ENCODE results near the gene ARID2. TPM values are rescaled to one million over a fixed set of nuclear protein-coding genes. Genes with fewer than 3 reads are reported as not detected.

The ARID2 gene
- total RNA-seq, 2 experiments from 2014 or later = 33.2 to 33.4 TPM

- H3K27me3 Mint-ChIP-seq = no peaks in the 10 kb centered on the region
- ATAC-seq (no peak), DNase-seq (peak; percentile 43)
- peak overlapping the region; percentile 99 for H3K27ac Mint-ChIP-seq
- peaks cover 28% of the 10 kb centered on the region for H3K4me1 Mint-ChIP-seq (ENCODE audit: low read depth)
- TF ChIP-seq CTCF (IDR thresholded peaks at IDR 0.05) = peak; percentile 89
- peaks cover 15% of the 10 kb centered on the region for H3K36me3 Mint-ChIP-seq (ENCODE audit: low read depth)
- intact Hi-C loops (cut with micrococcal nuclease) = loop anchor here (5.0 kb wide), 2 partner anchors 184 to 261 kb away; no protein-coding TSS in a partner anchor
- no peaks in the 10 kb centered on the region for H3K9me3 Mint-ChIP-seq
- peak overlapping the region; percentile 88 for H3K4me3 Mint-ChIP-seq
- CTCF ChIA-PET = interaction anchor here (0.7 to 9.9 kb wide), 19 partner anchors 8 to 214 kb away, joined by 3 to 119 read pairs (median 5); no protein-coding TSS in a partner anchor
- POLR2A ChIA-PET = interaction anchor here (0.6 to 4.8 kb wide), 10 partner anchors 10 to 265 kb away, joined by 3 to 25 read pairs (median 6); partner anchors contain the start of gene SCAF11
Measured at GRCh38 chr12:45725631-45726602, 3.6 kb upstream of the ARID2 start.

- no peak for TF ChIP-seq CTCF (IDR thresholded peaks at IDR 0.05)
- Mint-ChIP-seq H3K4me1 (ENCODE audit: low read depth) (peaks cover 21% of the 10 kb centered on the region), H3K4me3 (peak overlapping the region; percentile 88), H3K9me3 (no peaks in the 10 kb centered on the region), H3K27ac (peak overlapping the region; percentile 99), H3K36me3 (ENCODE audit: low read depth) (peaks cover 20% of the 10 kb centered on the region), H3K27me3 (no peaks in the 10 kb centered on the region)
- CTCF ChIA-PET = interaction anchor here (0.7 to 9.9 kb wide), 14 partner anchors 9 to 186 kb away, joined by 3 to 119 read pairs (median 6); no protein-coding TSS in a partner anchor
- peak; percentile 30 for DNase-seq
- POLR2A ChIA-PET = interaction anchor here (0.6 to 4.8 kb wide), 13 partner anchors 15 to 509 kb away, joined by 3 to 25 read pairs (median 5); partner anchors contain the start of gene SCAF11
- no peak for ATAC-seq
- intact Hi-C loops (cut with micrococcal nuclease) = loop anchor here (1.0 to 5.0 kb wide), 3 partner anchors 57 to 261 kb away; no protein-coding TSS in a partner anchor
Measured at GRCh38 chr12:45726603-45727300, 2.8 kb upstream of the ARID2 start.

DNA sequence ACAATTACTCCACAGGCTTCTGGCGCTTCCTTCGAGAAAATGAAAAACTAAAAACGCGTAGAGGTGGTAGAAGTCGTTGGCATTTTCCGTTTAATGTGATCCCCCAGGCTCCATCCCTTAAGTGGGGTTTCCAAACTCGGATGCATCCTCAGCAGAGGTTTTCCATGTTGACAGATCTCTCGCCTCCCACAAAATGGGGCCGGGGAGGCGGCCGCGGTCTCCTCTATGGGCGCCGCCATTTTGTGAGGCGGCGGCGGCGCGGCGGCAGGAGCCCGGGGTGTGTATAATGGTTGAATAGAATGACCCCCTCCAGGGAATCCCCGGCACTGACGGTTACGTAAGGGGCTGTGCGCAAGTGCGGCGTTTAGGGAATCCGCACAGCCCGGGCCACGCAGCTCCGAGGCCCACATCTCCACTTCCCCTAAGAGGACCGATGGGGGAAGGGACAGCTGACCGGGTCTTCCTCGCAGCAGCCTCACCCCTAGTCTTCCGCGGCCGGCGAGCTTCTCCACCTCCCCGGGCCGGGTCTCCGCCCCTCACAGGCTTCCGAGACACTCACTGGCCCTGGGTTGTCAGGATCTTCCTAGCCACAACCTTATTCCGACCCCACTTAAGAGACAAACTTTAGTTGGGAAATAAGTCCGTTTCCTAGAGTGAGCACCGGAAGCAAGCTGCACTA lies 2.1 kb upstream of the ARID2 start:
- H3K9me3 Mint-ChIP-seq = no peaks in the 10 kb centered on the region
- ATAC-seq (peak; percentile 44), DNase-seq (peak; percentile 94)
- peaks cover 23% of the 10 kb centered on the region for H3K36me3 Mint-ChIP-seq (ENCODE audit: low read depth)
- peak overlapping the region; percentile 99 for H3K27ac Mint-ChIP-seq
- H3K4me1 Mint-ChIP-seq (ENCODE audit: low read depth) = peaks cover 19% of the 10 kb centered on the region
- TF ChIP-seq CTCF (IDR thresholded peaks at IDR 0.05) = no peak
- intact Hi-C loops (cut with micrococcal nuclease) = loop anchor here (1.0 to 5.0 kb wide), 3 partner anchors 58 to 260 kb away; no protein-coding TSS in a partner anchor
- H3K4me3 Mint-ChIP-seq = peak overlapping the region; percentile 88
- CTCF ChIA-PET = interaction anchor here (1.2 to 9.9 kb wide), 11 partner anchors 10 to 869 kb away, joined by 3 to 119 read pairs (median 5); no protein-coding TSS in a partner anchor
- POLR2A ChIA-PET = interaction anchor here (1.0 to 4.8 kb wide), 17 partner anchors 10 to 510 kb away, joined by 3 to 25 read pairs (median 5); partner anchors contain the start of gene SCAF11
- H3K27me3 Mint-ChIP-seq = no peaks in the 10 kb centered on the region

GRCh38 chr12:45727980-45728629 lies 1.4 kb upstream of the ARID2 start:
- Mint-ChIP-seq H3K36me3 (ENCODE audit: low read depth) (peaks cover 22% of the 10 kb centered on the region), H3K4me1 (ENCODE audit: low read depth) (peaks cover 15% of the 10 kb centered on the region), H3K27me3 (no peaks in the 10 kb centered on the region), H3K4me3 (peak overlapping the region; percentile 88), H3K27ac (peak overlapping the region; percentile 99), H3K9me3 (no peaks in the 10 kb centered on the region)
- peak; percentile 49 for DNase-seq
- intact Hi-C loops (cut with micrococcal nuclease) = loop anchor here (1.0 to 5.0 kb wide), 3 partner anchors 59 to 259 kb away; no protein-coding TSS in a partner anchor
- no peak for ATAC-seq
- ChIA-PET POLR2A (interaction anchor here (0.6 to 4.8 kb wide), 18 partner anchors 10 to 542 kb away, joined by 3 to 25 read pairs (median 4); partner anchors contain the start of gene SCAF11), CTCF (interaction anchor here (0.6 to 9.9 kb wide), 12 partner anchors 17 to 870 kb away, joined by 3 to 119 read pairs (median 4); no protein-coding TSS in a partner anchor)
- no peak for TF ChIP-seq CTCF (IDR thresholded peaks at IDR 0.05)
